HG03064 (cell line): ENCODE results near the gene CHMP6.

ENCODE experiments used
- ATAC-seq: cut with Tn5 transposase; IDR thresholded peaks from one replicate; pipeline ENCODE4 v1.9.1; 2021; ENCODE audit warnings: low read depth; ENCODE audit not compliant: unreplicated experiment

CHMP6 gene

DNA sequence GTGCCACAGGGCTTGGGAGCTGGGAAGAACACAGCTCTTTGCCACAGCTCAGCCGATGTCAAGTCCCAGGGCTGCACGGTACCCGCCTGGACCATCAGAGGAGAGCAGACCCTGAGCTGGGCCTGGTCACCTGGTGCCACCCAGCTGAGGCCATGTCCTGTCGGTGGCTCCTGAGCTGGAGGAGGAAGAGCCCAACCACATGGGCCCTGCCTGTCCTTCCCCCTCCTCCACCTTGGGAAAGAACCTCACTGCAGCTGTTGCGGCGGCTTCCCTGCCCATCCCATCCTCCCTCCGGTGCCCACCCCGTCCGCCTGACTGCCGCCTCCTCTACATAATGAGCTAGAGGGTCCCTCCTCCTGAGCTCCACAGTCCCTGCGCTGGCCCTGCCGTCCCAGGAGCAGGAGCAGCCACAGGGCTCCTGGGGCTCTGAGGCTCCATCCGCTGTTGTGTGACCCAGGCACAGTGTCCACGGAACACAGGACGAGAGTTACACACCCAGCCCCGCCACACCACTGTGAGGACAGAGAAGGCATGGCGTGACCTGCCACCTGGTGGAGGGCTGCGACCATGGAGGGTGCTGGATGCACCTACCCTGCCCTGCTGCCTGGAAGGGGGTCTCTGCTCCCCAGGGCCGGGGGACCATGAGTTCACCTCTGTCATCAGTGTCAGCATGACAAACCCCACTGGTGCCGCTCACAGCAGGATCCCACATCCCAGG, 21.4 kb upstream of the CHMP6 start:
- ATAC-seq = no peak

DNA sequence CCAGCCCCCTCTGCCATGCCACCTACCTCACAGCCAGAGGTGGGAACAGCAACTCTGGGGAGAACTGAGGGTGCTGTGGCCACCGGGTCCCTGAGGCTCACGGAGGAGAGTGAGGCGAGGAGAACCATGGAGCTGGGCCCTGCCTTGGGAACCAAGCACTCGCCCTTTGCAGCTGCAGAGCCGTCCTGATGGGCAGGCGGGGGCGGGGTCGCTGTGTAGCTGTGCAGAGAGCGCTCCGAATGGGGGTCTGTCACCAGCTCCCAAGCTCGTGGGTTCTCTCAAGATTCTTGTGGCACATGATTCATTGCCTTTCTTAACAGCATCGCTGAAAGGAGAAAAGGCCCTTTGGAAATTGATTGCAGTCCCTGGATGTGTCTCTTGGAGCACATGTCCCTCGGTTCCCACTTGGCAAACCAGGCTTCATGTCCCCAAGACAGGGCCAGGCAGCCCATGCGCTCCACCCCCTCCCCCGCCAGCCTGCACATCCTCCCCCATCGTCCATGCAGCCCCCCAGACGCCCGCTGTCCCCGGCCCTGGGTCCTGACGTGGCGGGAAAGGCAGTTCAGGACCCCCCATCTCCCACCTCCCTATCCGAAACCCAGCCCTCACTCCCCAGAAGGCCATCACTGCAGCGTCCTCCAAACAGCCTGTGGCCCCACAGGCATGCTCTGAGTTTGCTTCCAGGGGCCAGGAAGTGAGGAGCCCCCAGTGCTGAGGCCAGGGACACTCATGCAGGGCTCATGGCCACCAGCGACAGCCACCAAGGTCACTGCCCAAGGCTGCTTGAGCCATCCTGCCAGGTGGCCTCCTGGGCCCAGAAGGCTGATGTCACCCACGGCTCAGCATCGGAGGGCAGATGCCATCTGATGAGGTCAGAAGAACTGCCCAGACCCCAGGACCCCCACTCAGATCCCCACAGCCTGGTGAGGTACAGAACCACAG, 20.6 kb upstream of the CHMP6 start:
- no peak for ATAC-seq

DNA sequence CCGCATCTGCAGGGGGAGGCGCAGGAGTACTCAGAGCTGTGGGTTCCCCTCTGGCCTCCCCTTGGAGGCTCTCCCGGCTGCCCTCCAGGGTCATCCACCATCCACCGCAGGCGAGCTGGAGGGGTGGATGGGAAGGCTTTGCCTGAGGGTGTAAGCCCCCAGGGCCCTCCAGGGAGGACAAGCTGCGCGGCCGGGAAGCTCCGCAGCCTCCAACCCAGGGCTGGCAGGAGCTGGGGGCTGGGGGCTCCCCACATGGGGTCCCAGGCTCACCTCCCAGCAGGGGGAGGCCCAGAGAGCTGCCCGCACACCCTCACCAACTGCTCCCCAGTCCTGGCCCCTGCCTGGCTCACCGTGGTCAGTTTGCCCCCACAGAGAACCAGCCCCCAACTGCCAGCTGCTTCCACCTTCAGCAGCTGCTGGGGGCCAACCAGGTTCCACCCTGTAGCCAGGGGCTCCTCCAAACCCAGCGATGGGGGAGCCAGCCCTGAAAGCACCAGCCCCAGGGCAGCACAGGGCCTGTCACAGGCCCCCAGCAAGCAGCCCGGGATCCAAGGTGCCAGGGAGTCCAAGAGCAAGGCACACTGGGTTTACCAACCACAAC, 19.8 kb upstream of the CHMP6 start:
- no peak for ATAC-seq

DNA sequence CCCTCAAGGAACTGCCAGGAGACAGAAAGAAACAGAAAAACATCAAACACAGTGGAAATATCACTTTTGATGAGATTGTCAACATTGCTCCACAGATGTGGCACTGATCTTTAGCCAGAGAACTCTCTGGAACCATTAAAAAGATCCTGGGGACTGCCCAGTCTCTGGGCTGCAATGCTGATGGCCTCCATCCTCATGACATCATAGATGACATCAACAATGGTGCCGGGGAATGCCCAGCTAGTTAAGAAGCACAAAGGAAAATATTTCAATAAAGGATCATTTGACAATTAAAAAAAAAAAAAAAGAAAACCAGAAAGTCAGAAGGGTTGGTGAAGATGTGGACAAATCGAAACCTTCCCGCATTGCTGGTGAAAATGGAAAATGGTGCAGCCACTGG, 14.9 kb upstream of the CHMP6 start:
- ATAC-seq = no peak

DNA sequence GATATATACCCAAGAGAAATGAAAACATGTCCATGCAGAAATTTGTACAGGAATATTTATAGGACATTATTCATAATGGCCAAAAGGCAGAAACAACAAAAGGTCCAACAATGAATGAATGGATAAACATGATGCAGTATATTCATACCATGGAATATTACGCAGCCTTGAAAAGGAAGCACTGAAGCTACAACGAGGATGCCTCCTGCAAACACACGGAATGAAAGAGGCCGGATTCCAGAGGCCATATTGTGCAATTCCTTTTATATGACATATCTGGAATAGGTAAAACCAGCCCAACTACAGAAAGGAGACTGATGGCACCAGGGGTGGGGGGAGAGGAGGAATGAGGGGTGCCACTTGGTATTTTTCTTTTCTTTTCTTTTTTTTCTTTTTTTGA, 14.5 kb upstream of the CHMP6 start:
- no peak for ATAC-seq

DNA sequence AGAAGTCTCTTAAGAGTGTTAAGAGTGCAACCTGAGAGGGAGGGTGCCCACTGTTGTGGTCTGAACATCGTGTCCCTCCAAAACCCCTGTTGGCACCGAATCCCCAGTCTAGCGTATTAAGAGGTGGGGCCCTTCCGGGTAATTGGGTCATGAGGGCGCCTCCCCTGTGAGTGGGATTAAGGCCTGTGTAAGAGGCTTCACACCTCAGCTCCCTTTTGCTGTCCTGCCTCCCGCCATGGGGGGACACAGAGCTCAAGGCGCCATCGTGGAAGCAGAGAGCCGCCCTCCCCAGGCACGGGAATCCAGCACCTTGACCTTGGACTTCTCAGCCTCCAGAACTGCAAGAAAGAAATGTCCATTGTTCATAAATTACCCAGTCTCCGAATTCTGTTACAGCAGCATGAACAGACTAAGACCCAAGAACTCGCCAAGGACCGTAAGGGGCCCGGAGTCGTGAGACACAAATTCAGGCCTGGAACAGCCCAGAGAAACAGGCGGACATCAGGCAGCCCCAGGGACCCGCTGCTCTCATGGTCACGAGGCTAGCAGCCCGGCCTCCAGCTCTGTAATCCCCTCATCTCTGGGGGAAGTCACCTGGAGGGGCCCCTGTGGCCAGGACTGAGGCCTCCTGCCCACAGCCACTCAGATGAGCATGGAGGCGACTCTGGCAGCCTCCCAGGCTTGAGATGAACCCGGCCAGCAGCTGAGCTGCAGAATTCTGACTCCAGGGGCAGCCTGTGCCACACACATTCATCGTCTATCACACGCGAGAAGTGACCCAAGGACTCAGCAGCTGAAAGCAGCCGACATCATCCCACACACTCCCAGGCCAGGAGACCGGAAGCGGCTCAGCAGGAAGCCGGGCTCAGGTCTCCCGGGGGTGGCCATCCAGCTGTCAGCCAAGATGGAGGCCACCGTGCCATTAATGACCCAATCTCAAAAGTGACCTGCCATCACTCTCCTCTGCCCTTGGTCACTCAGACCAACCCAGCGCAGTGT, 12.8 kb upstream of the CHMP6 start:
- no peak for ATAC-seq

DNA sequence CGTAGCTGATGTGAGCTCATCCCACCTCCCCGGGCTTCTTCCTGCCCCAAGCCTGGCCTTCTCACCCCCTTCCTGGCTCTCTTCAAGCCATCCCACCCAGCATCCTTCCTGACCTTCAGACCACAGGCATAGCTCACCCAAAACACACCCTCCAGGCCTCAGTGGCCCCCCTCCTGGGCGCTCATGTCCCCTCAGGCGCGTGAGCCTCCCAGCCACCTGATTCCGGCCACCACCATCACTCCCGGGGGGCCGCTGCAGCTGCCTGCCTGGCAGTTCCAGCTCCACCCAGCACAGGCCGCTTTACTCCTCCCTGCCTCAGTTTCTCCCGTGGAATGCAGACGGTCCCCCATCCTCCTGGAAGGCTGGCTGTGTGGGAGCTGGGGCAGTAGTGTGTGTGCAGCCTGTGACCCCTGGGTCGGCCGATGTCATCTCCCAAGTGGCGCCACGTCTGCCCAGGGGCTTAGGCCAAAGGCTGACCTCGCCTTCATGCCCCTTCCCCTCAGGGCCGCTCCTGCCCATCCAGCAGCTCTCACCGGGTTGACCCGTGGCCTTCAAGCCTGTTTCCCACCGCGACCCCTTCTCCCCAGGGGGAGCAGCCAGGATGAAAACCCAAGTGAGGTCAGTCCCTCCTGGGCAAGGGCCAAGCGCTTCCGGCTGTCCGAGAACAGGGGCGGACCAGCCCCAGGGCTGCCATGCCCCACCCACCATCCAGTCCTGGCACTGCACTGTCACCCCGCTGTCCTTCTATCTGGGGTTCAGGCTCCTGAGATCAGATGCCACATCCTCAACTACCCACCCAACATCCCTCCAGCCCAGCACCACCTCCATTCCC, 11.9 kb upstream of the CHMP6 start:
- ATAC-seq = no peak

DNA sequence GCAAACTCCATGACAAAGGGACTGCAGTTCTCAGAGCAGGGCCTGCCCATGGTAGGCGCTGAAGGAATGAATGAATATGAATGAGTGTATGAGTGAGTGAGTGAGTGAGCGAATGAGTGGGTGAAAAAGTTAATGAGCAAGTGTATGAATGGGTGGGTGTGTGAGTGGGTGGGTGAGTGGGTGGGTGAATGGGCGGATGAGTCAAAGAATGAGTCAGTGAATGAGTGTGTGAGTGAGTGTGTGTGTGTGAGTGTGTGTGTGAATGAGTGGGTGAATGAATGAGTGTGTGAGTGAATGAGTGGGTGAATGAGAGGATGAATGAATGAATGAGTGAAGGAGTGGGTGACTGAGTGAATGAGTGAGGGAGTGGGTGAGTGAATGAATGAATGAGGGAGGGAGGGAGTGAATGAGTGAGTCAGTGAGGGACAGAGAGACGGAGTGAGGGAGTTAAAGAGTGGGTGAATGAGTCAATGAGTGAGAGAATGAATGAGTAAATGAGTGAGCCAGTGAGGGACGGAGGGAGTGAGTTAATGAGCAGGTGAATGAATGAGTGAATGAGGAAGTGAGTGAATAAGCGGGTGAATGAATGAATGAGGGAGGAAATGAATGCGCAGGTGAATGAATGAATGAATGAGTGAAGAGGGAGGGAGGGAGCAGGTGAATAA, 11.1 kb upstream of the CHMP6 start:
- ATAC-seq = no peak

DNA sequence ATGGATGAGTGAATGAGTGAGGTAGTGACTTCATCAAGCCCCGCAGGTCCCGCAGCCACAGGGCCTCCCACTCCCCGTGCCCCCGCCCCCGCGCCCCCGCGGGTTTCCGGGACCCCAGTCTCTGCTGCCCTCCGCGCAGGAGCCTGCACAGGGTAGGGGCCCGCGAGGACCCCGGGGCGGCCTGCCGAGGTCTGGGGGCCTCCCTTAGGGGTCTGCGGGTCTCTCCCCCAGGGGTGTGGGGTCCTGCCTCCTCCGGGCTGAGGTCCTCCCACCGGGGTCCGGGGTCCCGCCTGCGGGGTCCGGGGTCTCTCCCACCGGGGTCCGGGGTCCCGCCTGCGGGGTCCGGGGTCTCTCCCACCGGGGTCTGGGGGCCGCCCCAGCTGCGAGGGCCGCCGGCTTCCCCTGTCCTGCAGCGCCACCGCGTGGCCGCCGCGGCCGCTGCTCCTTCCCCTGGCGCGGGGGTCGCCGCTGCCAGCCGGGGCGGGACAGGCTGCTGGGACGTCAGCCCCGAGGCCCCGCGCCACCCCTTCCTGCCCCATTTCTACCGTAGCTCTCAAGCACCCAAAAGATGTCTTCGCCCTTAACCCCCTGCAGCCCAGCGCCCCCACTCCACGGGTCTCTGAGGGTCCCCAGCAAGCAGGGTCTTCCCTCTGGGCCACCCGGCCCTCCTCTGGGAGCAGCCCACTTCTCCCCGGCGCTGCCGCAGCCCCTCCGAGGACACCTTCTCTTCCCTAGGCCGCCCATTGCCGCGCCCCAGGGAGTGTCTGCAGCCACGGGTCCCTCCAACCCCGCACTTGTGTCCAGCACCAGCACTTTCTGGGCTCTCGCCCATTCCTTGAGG, 10.4 kb upstream of the CHMP6 start:
- no peak for ATAC-seq

DNA sequence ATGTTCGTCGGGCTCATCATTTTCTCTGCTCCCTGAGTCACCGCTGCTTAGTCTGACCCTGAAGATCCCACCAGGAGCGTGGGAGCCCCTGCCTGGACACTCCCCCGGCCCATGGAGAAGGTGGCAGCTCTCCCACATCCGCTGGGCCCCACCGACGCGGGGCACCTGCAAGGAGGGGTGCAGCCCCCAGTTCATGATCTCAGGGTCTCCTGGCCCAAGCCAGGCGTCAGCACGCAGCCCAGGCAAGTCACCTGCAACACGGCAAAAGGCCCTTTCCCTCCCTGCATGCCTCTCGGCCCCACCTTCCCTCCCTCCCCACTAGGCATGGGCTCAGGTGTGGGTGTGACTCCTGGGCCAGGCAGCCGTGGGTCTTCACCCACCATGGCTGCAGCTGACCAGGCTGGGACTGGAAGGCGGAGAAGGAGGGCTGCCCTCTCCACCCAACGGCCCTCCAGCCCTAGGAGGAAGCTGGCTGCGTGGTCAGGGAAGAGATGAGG, 9.7 kb upstream of the CHMP6 start:
- ATAC-seq = no peak

DNA sequence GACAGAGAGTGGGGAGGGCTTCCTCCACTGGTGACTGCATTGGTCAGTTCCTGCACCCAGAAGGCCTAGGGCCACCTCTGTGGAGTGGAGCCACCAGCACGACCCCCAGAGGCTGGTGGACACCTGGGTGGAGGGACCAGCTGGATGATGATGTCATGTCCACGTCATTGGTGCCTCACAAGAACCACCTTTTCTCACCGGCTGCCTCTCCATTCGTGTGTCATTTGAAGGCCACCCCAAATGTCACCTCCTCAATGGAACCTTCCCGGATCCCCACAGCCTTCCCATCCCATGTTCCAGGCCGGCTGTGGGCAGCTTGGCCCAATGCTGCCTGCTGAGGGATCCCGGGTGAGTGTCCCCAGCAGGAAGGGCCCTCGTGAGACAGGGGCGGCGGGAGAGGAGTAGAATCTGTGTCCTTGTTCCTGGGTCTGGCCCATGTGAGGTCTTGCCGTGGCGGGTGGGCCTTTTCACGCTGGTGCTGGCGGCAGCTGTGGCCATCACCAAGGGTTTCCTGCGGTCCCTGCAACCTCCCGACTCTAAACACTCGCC, 9.1 kb upstream of the CHMP6 start:
- no peak for ATAC-seq

DNA sequence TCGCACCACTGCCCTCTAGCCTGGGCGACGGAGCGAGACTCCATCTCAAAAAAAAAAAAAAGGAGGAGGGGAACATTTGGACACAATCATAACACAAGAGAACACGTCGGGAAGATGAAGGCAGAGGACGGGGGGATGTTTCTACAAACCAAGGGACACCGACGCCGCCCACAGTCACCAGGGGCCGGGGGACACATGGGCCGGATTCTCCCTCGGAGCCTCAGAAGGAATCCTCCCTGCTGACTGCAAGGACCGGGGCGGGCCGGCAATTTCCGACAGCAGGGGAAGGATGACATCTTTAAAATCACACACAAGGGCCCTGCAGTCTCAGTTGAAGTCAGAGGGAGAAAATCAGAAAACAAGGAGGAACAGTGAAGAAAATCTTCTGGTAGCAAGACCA, 8.1 kb upstream of the CHMP6 start:
- no peak for ATAC-seq

DNA sequence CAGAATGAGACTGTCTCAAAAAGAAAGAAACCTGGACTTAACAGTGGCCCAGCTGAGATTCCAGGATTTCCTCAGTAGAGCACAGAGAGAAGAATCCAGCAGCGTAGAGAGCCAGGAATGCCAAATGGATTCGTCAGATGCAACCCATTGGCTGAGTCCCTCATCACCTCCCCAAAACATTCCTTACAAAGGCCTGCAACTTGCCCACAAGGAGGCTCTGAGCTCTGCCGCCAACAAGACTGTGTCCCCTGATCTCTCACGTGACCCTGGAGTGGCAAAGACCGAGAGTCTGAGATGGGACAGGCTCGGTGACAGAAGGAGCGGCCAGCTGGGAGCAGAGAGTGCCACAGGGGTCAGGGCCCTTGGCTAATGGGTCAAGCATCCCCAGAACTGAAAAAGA, 6.9 kb upstream of the CHMP6 start:
- no peak for ATAC-seq

DNA sequence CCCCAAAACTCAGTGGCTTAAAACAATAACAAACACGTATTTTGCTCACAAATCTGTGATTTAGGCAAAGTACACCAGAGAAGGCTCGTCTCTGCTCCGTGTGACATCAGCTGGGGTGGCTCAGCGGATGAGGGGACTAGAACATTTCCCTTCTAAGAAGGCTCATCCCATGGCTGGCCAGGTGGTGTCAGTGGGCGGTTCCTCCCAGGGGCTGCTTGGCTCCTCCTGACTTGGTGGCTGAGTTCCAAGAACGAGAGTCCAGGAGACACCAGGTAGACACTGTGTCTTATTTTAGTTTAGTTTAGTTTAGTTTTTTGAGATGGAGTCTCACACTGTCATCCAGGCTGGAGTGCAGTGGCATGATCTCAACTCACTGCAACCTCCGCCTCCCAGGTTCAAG, 5.6 kb upstream of the CHMP6 start:
- no peak for ATAC-seq

DNA sequence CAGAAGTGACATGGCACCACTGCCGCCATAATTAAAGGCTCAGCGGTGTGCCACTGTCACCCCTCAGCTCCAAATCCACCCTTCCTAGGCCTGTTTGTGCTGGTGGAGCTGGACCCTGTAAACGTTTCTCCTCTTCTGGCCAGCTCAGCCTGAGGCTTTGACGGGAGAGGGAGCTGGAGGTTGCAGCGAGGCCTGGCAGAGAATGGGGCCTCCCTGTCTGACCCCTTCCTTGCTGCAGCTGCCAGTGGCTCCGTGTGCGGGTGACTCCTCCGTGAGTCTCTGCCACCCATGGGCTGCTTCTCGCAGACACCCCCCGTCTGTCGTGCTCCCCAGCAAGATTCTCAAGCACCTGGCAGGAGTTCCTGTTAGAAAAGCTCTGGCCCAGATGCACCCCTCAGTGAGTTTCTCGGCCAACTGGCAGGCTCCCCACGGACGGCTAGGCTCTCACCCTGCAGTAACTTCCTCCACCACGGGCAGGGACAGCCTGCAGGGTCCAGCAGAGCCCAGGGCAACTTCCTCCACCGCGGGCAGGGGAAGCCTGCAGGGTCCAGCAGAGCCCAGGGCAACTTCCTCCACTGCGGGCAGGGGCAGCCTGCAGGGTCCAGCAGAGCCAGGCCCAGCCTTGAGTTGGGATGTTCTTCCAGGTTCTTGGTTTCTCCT, 4.7 kb upstream of the CHMP6 start:
- ATAC-seq = no peak

DNA sequence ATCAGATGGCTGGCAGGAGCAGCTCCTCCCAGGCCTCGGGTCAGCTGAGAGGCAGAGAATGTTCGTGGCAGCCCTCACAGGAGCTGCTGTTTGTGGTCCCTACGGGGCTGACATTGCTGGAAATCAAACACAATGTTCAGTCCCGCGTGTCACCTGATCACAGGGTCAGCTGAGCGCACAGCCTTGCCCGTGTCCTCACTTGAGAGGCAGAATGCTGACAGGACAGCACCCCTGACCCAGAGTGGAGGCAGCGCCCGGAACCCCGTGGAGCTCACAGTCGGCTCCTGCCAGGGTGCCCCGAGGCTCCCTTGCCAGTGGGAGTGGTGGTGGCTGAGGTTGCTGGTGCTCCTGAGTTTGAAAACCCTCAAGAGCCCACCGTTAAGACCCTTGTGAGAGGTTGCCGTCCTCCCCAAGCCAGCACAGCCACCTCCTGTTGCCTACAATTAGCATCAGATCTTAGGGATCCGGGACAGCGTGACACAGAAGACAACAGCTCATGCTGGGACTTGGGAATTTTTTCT, 3.6 kb upstream of the CHMP6 start:
- no peak for ATAC-seq

DNA sequence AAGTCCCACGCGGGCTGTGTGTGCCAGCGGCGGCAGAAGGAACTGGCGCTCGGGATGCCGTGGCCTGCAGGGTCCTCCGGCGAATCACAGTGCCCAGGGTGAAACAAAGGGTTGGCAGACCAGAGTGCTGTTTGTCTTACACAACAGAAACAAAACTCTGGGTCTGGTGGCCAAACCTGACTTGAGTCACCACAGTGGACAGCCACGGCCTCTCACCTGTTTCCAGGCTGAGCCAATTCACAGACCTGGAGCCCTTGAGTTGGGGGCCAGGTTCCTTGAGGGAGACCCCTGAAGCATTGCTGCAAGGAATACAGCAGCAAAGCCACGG, 2.1 kb upstream of the CHMP6 start:
- no peak for ATAC-seq
